ENCODE measurements around the gene CCDC9B. TPM values are rescaled to one million over a fixed set of nuclear protein-coding genes. Genes with fewer than 3 reads are reported as not detected.

Gene CCDC9B
- total RNA-seq, 2 donors from 2014 or later: 30.1 to 57.1 TPM

DNA sequence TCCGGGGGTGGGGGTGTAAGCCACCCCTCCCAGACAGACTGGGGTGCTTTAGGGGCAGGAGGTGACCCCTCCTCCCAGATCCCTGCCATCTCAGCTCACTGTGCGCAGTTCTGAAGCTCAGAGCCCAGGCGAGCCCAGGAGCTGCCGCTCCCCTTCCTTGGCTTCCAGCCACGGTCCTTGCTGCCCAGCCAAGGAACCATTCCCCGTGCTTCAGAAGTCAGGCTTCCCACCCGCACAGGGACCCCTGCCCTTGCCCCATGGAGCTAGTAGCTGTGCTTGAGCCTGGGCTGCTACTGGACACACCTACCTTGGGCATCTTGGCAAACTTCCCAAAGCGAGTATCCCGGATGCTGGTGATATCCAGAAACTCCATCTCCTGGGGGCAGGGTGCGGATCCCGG is 37.8 kb downstream of the CCDC9B start:
- no peaks in the 10 kb centered on the region for H3K4me1 ChIP-seq (ENCODE audit: control insufficient read depth in 1 of 2, low read depth in 2 of 2)

DNA sequence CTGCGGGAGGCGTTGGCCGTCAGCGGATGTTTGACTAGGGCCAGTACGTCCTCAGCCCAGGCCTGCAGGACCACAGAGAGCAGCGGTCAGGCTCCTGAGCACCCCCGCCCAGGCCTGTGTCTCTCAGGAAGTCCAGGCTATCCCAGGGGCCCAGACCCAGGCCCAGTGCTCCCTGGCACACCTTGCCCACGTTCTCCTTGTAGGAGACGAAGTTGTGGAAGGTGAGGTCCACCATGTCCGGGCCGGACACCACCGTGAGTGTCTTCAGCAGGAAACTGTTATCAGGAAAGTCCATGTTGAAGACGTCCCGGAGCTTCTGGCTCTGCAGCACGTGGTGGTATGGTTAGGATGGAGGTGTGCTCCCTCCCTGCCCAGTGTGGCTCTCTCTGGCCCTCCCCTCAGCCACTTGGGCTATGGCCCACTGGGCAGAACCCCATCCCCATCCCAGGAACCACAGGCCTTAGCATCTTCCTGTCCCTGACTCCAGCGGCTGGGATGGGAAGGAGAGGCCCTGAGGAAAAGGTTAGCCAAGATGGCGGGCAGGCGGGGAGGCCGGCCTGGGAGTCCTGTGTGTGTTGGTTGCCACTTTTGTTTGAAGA is 38.4 kb downstream of the CCDC9B start:
- ATAC-seq (ENCODE audit: insufficient number of reproducible peaks, low FRiP score, low read depth): no peak

More for the DNA sequence above, 37.8 kb downstream of the CCDC9B start:
- no peak for DNase-seq (ENCODE audit: low spot score)
- Histone ChIP-seq H3K4me3 (no peak overlapping the region), H3K36me3 (no peaks in the 10 kb centered on the region), H3K9me3 (no peaks in the 10 kb centered on the region), H3K27ac (no peak overlapping the region), H3K27me3 (replicated peaks; ENCODE audit: insufficient read depth) (no peaks in the 10 kb centered on the region)
- ATAC-seq (ENCODE audit: insufficient number of reproducible peaks, low FRiP score, low read depth): no peak
- TF ChIP-seq, protein P1, sequence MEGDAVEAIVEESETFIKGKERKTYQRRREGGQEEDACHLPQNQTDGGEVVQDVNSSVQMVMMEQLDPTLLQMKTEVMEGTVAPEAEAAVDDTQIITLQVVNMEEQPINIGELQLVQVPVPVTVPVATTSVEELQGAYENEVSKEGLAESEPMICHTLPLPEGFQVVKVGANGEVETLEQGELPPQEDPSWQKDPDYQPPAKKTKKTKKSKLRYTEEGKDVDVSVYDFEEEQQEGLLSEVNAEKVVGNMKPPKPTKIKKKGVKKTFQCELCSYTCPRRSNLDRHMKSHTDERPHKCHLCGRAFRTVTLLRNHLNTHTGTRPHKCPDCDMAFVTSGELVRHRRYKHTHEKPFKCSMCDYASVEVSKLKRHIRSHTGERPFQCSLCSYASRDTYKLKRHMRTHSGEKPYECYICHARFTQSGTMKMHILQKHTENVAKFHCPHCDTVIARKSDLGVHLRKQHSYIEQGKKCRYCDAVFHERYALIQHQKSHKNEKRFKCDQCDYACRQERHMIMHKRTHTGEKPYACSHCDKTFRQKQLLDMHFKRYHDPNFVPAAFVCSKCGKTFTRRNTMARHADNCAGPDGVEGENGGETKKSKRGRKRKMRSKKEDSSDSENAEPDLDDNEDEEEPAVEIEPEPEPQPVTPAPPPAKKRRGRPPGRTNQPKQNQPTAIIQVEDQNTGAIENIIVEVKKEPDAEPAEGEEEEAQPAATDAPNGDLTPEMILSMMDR (IDR thresholded peaks at IDR 0.05): no peak

DNA sequence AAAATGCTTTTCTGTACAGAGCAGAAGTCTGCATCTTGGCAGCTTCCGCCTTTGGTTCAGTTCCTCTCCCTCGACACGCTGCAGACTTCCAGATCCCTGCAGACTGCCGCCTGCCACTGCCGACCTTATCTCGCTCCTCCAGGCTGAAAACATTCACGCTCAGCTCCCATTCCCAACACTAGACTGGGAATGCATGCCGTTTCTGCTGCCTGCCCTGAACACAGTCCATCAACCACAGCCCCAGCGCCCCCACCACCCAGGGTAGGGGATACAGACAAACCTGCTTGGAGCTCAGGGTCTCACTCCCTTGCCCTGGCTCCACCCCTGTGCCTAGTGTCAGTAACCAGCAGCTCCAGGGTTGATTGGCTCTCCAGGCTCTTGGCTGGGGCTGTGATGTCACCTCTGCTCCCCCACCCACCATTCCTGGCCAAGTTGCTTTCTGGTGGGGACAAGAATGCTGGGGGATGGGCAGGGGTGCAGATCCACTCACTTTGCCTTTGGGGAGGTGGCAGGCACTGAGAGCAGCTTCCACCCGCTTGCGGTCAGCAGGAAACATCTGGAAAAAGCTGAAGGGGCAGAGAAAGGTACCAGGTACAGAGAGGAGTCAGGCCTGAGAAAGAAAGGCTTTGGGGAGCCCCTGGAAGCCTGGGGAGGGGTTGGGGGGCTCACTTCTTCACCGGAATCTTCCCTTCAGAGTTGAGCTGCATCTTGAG is 39.1 kb downstream of the CCDC9B start:
- Histone ChIP-seq H3K4me3 (no peak overlapping the region), H3K36me3 (no peaks in the 10 kb centered on the region), H3K4me1 (ENCODE audit: control insufficient read depth in 1 of 2, low read depth in 2 of 2) (no peaks in the 10 kb centered on the region), H3K27me3 (replicated peaks; ENCODE audit: insufficient read depth) (no peaks in the 10 kb centered on the region), H3K9me3 (no peaks in the 10 kb centered on the region), H3K27ac (no peak overlapping the region)
- no peak for DNase-seq (ENCODE audit: low spot score)
- ATAC-seq (ENCODE audit: insufficient number of reproducible peaks, low FRiP score, low read depth): no peak
- TF ChIP-seq, protein P1 (IDR thresholded peaks at IDR 0.05): no peak

More for the DNA sequence above, 38.4 kb downstream of the CCDC9B start:
- DNase-seq (ENCODE audit: low spot score): no peak
- Histone ChIP-seq H3K4me3 (no peak overlapping the region), H3K36me3 (no peaks in the 10 kb centered on the region), H3K9me3 (no peaks in the 10 kb centered on the region), H3K4me1 (ENCODE audit: control insufficient read depth in 1 of 2, low read depth in 2 of 2) (no peaks in the 10 kb centered on the region), H3K27ac (no peak overlapping the region), H3K27me3 (replicated peaks; ENCODE audit: insufficient read depth) (no peaks in the 10 kb centered on the region)
- TF ChIP-seq, protein P1 (IDR thresholded peaks at IDR 0.05): no peak

DNA sequence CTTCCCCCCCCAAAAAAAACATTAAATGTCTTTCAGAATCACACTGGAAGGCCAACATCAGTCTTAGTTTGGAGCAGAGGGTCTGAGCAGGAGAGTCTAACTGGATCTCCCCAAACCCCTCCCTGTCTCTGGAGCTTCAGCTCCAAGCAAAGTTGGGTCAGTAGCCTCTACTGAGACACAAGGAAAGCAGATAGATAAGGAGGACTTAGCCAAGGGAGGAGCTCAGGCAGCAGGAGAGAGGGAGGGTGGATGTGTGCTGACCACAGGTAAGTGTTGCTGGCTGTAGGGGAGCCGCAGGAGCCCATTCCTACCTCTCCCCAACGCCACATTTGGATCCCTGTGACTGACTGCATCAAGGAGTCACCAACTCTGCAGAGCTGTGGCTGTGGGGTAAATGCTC is 40.0 kb downstream of the CCDC9B start:
- H3K4me1 ChIP-seq (ENCODE audit: control insufficient read depth in 1 of 2, low read depth in 2 of 2): no peaks in the 10 kb centered on the region
- no peak overlapping the region for H3K4me3 ChIP-seq
- no peaks in the 10 kb centered on the region for H3K27me3 ChIP-seq (replicated peaks; ENCODE audit: insufficient read depth)
- ATAC-seq (ENCODE audit: insufficient number of reproducible peaks, low FRiP score, low read depth) (no peak), DNase-seq (ENCODE audit: low spot score) (no peak)
- TF ChIP-seq, protein P1 (IDR thresholded peaks at IDR 0.05): no peak
- no peaks in the 10 kb centered on the region for H3K9me3 ChIP-seq
- H3K36me3 ChIP-seq: no peaks in the 10 kb centered on the region
- no peak overlapping the region for H3K27ac ChIP-seq

DNA sequence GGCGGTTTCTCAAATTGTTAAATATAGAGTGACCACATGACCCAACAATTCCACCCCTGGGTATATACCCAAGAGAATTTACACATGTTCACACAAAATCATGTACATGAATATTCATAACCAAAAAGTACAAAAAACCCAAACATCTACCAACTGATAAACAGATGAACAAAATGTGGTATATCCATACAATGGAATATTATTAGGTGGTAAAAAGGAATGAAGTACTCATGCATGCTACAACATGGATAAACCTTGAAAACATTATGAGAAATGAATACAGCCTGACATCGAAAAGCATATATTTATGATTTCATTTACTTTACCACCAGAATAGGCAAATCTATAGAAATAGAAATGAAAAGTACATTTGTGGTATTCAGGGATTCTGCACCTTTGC is 40.4 kb downstream of the CCDC9B start:
- no peaks in the 10 kb centered on the region for H3K4me1 ChIP-seq (ENCODE audit: control insufficient read depth in 1 of 2, low read depth in 2 of 2)
- no peak for ATAC-seq (ENCODE audit: insufficient number of reproducible peaks, low FRiP score, low read depth)
- TF ChIP-seq, protein P1 (IDR thresholded peaks at IDR 0.05): no peak
- no peak overlapping the region for H3K4me3 ChIP-seq
- no peak overlapping the region for H3K27ac ChIP-seq
- no peaks in the 10 kb centered on the region for H3K36me3 ChIP-seq
- no peaks in the 10 kb centered on the region for H3K27me3 ChIP-seq (replicated peaks; ENCODE audit: insufficient read depth)
- DNase-seq (ENCODE audit: low spot score): no peak
- no peaks in the 10 kb centered on the region for H3K9me3 ChIP-seq

All from thoracic aorta (tissue), 2 donors.